Activated CD4-positive, alpha-beta T cell treated with anti-CD3 and anti-CD28 coated beads, Interleukin-2, amount 10 ng/mL, durations not matched to agents 7 days and 5 days (primary cell): ENCODE results near the gene CNPPD1. TPM values are rescaled to one million over a fixed set of nuclear protein-coding genes. Genes with fewer than 3 reads are reported as not detected.

Experiments
- CTCF ChIA-PET: fragments of 350-600 bp; sonication (Branson Sonifier 250); formaldehyde crosslinking; loops from one replicate; lab custom pipeline; 2021; ENCODE audit warnings: antibody characterized with exemption; lab: Charles Lee
- POLR2A ChIA-PET: fragments of 350-600 bp; sonication (Branson Sonifier 250); formaldehyde crosslinking; loops from one replicate; lab custom pipeline; 2021; ENCODE audit warnings: antibody characterized with exemption; lab: Charles Lee
- DNase-seq: peaks from one replicate; pipeline ENCODE4 v3.0.0-alpha.2; 2020
- H3K27ac Mint-ChIP-seq: one replicate; pipeline ENCODE4 v1.8.0; 2021; ENCODE audit warnings: mild to moderate bottlenecking, moderate library complexity, mixed read lengths
- H3K27me3 Mint-ChIP-seq: one replicate; pipeline ENCODE4 v1.8.0; 2021; ENCODE audit warnings: mixed read lengths
- H3K36me3 Mint-ChIP-seq: one replicate; pipeline ENCODE4 v1.8.0; 2021; ENCODE audit warnings: low read depth, mixed read lengths
- H3K4me1 Mint-ChIP-seq: one replicate; pipeline ENCODE4 v1.8.0; 2021; ENCODE audit warnings: mixed read lengths
- H3K4me3 Mint-ChIP-seq: one replicate; pipeline ENCODE4 v1.8.0; 2021; ENCODE audit warnings: mild to moderate bottlenecking, moderate library complexity, mixed read lengths
- H3K9me3 Mint-ChIP-seq: one replicate; pipeline ENCODE4 v1.8.0; 2021; ENCODE audit warnings: mixed read lengths
- total RNA-seq, 2 experiments: library from RNA; stranded (reverse); gene quantifications; one replicate each; pipeline ENCODE4 v1.2.3, GENCODE V29; 2021

The CNPPD1 gene
- total RNA-seq, 2 experiments from 2014 or later = 79.6 to 79.8 TPM

DNA sequence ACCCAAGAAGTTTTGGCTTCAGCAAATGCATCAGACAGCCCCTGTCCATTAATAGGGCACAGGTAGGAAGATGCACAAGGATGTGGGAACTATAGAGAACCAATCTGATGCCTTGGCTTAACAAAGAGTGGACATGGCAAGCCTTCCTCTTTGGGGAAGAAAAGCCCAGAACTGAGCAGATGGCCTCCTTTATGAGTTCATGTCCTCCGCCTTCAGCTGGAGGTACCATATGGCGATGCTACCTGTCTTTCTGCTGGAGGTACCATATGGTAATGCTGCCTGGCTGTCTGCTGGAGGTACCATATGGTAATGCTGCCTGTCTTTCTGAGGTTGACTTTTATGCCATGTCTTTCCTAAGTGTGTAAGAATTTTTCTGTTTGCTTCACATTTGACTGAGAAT is 7.4 kb upstream of the CNPPD1 start:
- no peak for DNase-seq
- ChIA-PET CTCF (interaction anchor here (1.2 to 7.2 kb wide), 3 partner anchors 9 to 14 kb away, joined by 3 to 40 read pairs (median 10); partner anchors contain the start of gene SLC23A3), POLR2A (no interaction called here)
- Mint-ChIP-seq H3K36me3 (peaks cover 60% of the 10 kb centered on the region), H3K9me3 (no peaks in the 10 kb centered on the region), H3K27me3 (no peaks in the 10 kb centered on the region), H3K4me1 (peaks cover 58% of the 10 kb centered on the region), H3K27ac (no peak overlapping the region), H3K4me3 (no peak overlapping the region)

DNA sequence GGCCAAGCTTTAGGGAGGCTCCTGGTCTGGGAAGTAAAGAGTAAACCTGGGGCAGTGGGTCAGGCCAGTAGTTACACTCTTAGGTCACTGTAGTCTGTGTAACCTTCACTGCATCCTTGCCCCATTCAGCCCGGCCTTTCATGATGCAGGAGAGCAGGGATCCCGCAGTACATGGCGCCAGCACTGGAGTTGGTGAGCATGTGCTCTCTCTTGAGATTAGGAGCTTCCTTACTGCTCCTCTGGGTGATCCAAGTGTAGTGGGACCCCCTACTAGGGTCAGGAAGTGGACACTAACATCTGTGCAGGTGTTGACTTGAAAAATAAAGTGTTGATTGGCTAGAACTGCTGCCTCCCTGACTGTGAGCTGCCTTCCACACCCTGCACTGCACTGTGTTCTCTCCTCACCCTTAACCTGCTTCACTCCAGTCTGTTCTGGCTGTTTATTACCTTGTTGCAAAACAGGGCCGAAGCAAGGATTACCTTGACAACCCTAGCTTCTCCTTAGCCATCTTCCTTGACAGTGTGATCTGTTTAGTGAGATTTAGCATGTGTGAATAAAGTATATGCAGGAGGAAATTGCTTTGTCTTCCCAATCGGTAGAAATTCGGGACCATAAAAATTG is 6.5 kb upstream of the CNPPD1 start:
- Mint-ChIP-seq H3K27ac (peak overlapping the region; percentile 56), H3K9me3 (no peaks in the 10 kb centered on the region), H3K27me3 (no peaks in the 10 kb centered on the region), H3K4me1 (peaks cover 61% of the 10 kb centered on the region), H3K4me3 (no peak overlapping the region), H3K36me3 (peaks cover 61% of the 10 kb centered on the region)
- CTCF ChIA-PET = interaction anchor here (1.0 to 7.2 kb wide), 7 partner anchors 9 to 112 kb away, joined by 3 to 40 read pairs (median 10); partner anchors contain the start of genes NHEJ1 and ZFAND2B
- no peak for DNase-seq
- POLR2A ChIA-PET = interaction anchor here (1.1 kb wide), 1 partner anchor 11 kb away, joined by 3 read pairs; no protein-coding TSS in a partner anchor

DNA sequence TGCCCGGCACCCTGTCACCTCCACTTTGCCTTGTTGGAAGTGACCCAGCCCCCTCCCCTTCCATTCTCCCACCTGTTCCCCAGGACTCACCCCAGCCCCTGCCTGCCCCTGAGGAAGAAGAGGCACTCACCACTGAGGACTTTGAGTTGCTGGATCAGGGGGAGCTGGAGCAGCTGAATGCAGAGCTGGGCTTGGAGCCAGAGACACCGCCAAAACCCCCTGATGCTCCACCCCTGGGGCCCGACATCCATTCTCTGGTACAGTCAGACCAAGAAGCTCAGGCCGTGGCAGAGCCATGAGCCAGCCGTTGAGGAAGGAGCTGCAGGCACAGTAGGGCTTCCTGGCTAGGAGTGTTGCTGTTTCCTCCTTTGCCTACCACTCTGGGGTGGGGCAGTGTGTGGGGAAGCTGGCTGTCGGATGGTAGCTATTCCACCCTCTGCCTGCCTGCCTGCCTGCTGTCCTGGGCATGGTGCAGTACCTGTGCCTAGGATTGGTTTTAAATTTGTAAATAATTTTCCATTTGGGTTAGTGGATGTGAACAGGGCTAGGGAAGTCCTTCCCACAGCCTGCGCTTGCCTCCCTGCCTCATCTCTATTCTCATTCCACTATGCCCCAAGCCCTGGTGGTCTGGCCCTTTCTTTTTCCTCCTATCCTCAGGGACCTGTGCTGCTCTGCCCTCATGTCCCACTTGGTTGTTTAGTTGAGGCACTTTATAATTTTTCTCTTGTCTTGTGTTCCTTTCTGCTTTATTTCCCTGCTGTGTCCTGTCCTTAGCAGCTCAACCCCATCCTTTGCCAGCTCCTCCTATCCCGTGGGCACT is 5.8 kb upstream of the CNPPD1 start:
- ChIA-PET POLR2A (interaction anchor here (0.7 to 1.6 kb wide), 3 partner anchors 11 to 24 kb away, joined by 3 to 4 read pairs (median 4); partner anchors contain the start of gene ZFAND2B), CTCF (interaction anchor here (1.0 to 7.2 kb wide), 10 partner anchors 10 to 112 kb away, joined by 3 to 40 read pairs (median 8); partner anchors contain the start of genes NHEJ1 and ZFAND2B)
- H3K36me3 Mint-ChIP-seq = peaks cover 61% of the 10 kb centered on the region
- peak overlapping the region; percentile 72 for H3K27ac Mint-ChIP-seq
- peak overlapping the region; percentile 24 for H3K4me3 Mint-ChIP-seq
- no peak for DNase-seq
- no peaks in the 10 kb centered on the region for H3K27me3 Mint-ChIP-seq
- H3K9me3 Mint-ChIP-seq = no peaks in the 10 kb centered on the region
- peaks cover 63% of the 10 kb centered on the region for H3K4me1 Mint-ChIP-seq

DNA sequence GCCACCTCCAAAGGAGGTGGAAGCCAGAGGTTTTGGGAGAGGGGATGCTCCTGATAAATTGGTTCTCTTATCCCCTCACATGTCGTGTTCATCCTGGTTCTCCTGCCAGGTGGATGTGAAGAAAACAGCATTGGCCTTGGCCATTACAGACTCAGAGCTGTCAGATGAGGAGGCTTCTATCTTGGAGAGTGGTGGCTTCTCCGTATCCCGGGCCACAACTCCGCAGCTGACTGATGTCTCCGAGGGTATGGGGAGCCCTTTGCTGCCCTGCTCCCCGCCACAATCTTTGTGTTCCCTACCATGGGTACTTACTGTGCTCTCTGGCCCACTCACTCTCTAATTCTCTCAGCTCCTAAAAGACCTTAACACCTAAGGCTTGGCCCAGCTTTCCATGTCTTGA is 4.8 kb upstream of the CNPPD1 start:
- Mint-ChIP-seq H3K27me3 (no peaks in the 10 kb centered on the region), H3K4me3 (peak overlapping the region; percentile 24), H3K9me3 (no peaks in the 10 kb centered on the region), H3K36me3 (peaks cover 56% of the 10 kb centered on the region), H3K4me1 (peaks cover 66% of the 10 kb centered on the region), H3K27ac (peak overlapping the region; percentile 72)
- POLR2A ChIA-PET = interaction anchor here (1.6 kb wide), 1 partner anchor 25 kb away, joined by 4 read pairs; the partner anchor contains the start of gene ZFAND2B
- no peak for DNase-seq
- CTCF ChIA-PET = interaction anchor here (0.6 to 7.2 kb wide), 10 partner anchors 10 to 113 kb away, joined by 3 to 40 read pairs (median 6); partner anchors contain the start of genes NHEJ1, SLC23A3 and ZFAND2B

DNA sequence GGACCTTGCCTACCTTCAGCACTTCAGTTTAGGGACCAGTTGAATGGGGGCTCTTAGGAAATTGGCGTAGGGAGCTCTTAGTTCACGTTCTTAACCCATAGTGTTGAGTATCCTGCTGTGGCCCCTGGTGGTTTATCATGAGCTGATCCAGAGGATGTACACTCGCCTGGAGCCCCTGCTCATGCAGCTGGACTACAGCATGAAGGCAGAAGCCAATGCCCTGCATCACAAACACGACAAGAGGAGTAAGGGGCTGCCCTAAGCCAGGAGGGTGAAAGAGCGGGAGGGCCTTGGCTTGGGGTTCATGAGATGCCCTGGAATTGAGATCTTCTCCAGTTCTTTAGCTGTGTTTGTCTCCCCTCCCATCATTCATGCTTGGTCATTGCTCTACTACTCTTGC is 4.2 kb upstream of the CNPPD1 start:
- Mint-ChIP-seq H3K4me1 (peaks cover 64% of the 10 kb centered on the region), H3K4me3 (no peak overlapping the region), H3K27me3 (no peaks in the 10 kb centered on the region), H3K27ac (peak overlapping the region; percentile 78), H3K36me3 (peaks cover 53% of the 10 kb centered on the region), H3K9me3 (no peaks in the 10 kb centered on the region)
- POLR2A ChIA-PET = no interaction called here
- CTCF ChIA-PET = interaction anchor here (0.6 to 7.2 kb wide), 9 partner anchors 9 to 114 kb away, joined by 3 to 40 read pairs (median 7); partner anchors contain the start of genes NHEJ1, SLC23A3 and ZFAND2B
- DNase-seq = no peak

DNA sequence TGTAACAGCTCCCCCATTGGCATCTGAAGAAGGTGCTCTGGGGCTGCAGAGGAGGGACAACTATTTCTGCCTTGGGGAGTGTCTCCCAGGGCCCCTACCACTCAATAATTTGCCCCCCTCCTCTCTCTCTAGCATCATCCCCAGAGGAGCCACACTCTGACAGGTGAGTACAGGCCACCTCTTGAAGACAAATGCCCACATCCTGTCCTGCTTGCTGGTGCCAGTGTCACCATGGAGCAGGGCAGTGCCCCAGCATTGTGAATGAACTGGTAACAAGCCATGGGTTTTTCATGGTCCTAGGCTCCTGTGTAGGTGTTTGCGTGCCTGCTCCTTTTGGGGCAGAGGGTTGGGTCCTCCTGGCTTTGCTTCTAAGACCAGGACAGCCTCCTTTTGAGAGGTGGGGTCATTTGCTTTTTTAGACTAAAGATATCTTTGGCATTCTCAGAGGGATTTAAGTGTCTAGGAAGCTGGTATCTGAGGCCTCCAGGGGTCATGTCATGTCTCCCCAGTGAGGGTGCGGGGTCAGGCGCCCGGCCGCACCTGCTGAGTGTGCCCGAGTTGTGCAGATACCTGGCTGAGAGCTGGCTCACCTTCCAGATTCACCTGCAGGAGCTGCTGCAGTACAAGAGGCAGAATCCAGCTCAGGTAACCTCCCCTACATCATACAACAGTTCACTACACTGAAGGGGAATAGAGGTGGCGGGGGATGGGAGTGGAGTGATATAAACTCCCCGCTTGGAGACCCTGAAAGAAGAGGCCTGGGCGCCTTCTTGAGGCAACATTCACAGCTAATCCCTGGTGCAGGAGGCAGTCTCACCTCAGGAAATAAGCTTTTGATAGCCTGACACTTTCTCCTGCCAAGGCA is 3.1 kb upstream of the CNPPD1 start:
- POLR2A ChIA-PET = interaction anchor here (0.6 to 1.4 kb wide), 2 partner anchors 27 to 74 kb away, joined by 3 to 4 read pairs; partner anchors contain the start of genes TUBA4A and ZFAND2B
- Mint-ChIP-seq H3K36me3 (peaks cover 51% of the 10 kb centered on the region), H3K9me3 (no peaks in the 10 kb centered on the region), H3K4me3 (peak overlapping the region; percentile 87), H3K27ac (peak overlapping the region; percentile 89), H3K27me3 (no peaks in the 10 kb centered on the region), H3K4me1 (peaks cover 69% of the 10 kb centered on the region)
- DNase-seq = no peak
- CTCF ChIA-PET = interaction anchor here (0.6 to 7.2 kb wide), 6 partner anchors 10 to 660 kb away, joined by 3 to 40 read pairs (median 3); partner anchors contain the start of gene NHEJ1

DNA sequence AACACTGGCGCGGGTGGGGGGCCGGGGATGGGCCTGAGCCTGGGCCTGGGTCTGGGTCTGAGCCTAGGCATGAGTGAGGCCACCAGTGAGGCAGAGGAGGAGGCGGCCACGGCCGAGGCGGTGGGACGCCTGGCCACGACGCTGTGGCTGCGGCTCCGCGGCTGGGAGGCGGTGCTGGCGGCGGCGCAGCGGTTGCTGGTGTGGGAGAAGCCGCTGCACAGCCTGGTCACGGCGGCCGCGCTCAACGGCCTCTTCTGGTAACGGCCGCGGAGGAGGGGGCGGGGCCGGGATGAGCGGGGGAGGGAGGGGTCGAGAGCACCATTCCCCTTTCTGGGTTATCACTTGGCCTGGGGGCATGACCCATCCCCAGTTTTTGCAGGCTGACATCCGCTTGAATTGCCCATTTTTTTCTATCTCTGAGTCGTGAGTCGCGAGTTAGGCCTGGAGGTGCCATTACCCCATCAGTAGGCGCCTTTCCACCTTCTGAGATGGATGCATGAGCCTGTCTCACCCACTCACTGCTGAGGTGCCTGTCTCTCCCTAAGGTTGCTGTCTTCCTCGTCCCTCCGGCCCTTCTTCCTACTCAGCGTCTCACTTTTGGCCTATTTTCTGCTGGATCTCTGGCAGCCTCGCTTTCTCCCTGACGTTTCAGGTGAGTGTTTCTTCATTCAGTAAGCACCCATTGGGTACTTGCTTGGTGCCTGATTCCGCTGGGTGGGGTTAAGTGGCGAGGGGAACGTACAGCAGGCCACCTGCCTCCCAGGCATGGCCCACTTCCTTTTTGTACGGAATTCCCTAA is 1.9 kb upstream of the CNPPD1 start:
- ChIA-PET POLR2A (no interaction called here), CTCF (interaction anchor here (7.2 kb wide), 1 partner anchor 19 kb away, joined by 40 read pairs; no protein-coding TSS in a partner anchor)
- peaks cover 78% of the 10 kb centered on the region for H3K4me1 Mint-ChIP-seq
- no peaks in the 10 kb centered on the region for H3K9me3 Mint-ChIP-seq
- H3K27me3 Mint-ChIP-seq = no peaks in the 10 kb centered on the region
- peak overlapping the region; percentile 87 for H3K4me3 Mint-ChIP-seq
- peak; percentile 44 for DNase-seq
- H3K27ac Mint-ChIP-seq = peak overlapping the region; percentile 89
- H3K36me3 Mint-ChIP-seq = peaks cover 54% of the 10 kb centered on the region

DNA sequence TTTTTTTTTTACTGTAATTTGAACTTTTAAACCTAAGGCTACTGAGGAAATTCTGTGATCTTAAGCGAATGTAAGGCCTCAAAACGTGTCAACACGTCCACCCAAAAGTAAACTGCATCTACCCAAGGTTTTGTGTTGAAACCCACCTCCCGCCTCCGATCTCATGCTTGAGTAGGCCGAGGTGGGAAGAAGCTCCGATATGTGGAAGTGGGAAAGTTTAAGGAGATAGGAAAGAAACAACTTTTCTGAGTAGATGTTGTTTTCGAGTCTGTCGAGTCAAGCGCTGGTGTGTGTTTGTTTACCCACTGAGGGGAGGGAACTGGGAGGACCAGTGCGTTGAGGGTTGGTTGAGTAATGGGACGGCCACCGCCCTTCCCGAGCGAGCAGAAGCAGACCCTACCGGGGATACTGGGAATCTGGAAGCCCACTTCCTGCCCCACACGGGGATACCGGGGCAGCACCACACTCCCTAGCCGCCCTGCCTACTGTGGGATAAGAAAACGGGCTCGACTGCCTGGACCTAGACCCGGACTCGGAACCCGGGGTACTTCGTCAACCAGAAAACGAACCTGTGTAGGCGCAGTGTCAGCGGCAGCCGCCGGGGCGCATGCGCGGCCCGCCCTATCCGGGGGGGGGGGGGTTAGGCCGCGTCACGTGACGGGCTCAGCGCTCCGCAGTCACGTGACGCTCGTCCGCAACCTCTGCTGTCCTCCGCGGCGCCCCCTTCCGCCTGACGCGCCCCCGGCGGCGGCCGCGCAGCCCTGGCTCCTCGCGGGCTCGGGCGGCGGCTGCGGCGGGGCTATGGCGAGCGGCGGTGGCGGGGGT is 1.0 kb upstream of the CNPPD1 start, which contains the start of gene RETREG2:
Gene RETREG2 (plus strand): TSS at position 724 of the 825 bp plus-strand sequence. CDS start 78 bp downstream, at position 802.
- Mint-ChIP-seq H3K4me1 (peaks cover 70% of the 10 kb centered on the region), H3K4me3 (peak within 1 kb of the TSS; percentile 87), H3K9me3 (no peaks in the 10 kb centered on the region), H3K27ac (peak within 1 kb of the TSS; percentile 98), H3K36me3 (peaks cover 52% of the 10 kb centered on the region), H3K27me3 (no peaks in the 10 kb centered on the region)
- ChIA-PET POLR2A (no interaction called here), CTCF (interaction anchor here (1.5 to 5.0 kb wide), 4 partner anchors 31 to 118 kb away, joined by 4 to 26 read pairs (median 4); partner anchors contain the start of genes ABCB6, ANKZF1 and ATG9A)
- peak; percentile 81 for DNase-seq

DNA sequence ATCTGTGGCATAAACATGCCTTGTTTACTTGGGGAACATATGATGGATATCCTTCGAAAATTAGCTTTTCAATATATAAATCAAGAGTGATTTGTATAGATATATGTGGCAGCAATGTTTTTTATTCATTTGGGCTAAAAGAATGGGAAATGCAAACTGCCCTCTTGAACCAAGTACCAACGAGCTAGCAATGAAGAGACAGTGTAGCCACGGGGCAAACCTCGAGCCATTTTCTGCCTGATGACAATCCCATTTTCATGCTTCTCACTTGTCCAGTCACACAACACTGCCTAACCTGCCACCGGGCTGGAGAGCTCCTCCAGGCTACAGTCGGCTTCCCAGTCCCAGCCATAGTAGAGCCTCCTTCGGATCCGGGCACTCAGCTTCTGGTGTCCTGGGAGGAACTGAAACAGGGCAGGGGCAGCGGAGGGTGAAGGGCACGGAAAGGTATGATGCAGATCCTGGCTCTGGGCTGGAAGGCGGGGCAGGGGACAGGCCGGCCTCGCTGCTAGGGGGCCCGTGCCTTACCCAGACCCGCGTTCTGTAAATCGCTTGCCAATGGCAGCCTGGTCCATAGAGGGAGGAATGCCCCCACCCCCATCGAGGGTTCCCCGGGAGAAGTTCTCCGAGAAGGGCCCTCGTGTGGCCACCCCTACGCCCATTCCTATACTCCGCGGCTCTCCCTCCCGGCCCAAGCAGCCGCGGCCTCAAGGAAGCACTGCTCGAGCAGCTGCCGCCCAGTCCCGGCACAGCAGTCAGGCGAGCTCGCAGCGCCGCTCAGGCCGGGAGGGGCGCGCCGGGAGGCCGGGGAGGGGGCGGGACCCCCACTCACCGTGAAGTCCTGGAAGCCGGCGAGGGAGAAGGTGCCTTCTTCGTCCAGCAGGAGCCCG is 552 bp downstream of the CNPPD1 start:
- Mint-ChIP-seq H3K27me3 (no peaks in the 10 kb centered on the region), H3K27ac (peak overlapping the region; percentile 88), H3K4me1 (peaks cover 58% of the 10 kb centered on the region), H3K4me3 (peak overlapping the region; percentile 87), H3K9me3 (no peaks in the 10 kb centered on the region), H3K36me3 (peaks cover 52% of the 10 kb centered on the region)
- ChIA-PET POLR2A (interaction anchor here (0.6 to 0.7 kb wide), 2 partner anchors 36 to 119 kb away, joined by 3 to 4 read pairs; no protein-coding TSS in a partner anchor), CTCF (interaction anchor here (0.6 to 6.7 kb wide), 21 partner anchors 10 to 226 kb away, joined by 3 to 37 read pairs (median 4); partner anchors contain the start of genes ABCB6, ANKZF1, ATG9A and DNAJB2)
- peak; percentile 29 for DNase-seq
